GM21529 (cell line): ENCODE results near the gene FBXW4.

Experiments
- ATAC-seq: cut with Tn5 transposase; IDR thresholded peaks from one replicate; pipeline ENCODE4 v1.9.1; 2021; ENCODE audit not compliant: unreplicated experiment

The FBXW4 gene, protein sequence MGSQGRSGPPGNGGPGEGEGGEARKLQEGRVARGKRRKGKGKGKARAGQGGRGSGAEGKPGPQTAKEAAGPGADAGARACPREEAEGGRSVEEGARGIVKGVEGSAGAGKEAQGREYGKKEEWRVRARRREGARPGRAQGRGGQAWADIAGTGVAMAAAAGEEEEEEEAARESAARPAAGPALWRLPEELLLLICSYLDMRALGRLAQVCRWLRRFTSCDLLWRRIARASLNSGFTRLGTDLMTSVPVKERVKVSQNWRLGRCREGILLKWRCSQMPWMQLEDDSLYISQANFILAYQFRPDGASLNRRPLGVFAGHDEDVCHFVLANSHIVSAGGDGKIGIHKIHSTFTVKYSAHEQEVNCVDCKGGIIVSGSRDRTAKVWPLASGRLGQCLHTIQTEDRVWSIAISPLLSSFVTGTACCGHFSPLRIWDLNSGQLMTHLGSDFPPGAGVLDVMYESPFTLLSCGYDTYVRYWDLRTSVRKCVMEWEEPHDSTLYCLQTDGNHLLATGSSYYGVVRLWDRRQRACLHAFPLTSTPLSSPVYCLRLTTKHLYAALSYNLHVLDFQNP

DNA sequence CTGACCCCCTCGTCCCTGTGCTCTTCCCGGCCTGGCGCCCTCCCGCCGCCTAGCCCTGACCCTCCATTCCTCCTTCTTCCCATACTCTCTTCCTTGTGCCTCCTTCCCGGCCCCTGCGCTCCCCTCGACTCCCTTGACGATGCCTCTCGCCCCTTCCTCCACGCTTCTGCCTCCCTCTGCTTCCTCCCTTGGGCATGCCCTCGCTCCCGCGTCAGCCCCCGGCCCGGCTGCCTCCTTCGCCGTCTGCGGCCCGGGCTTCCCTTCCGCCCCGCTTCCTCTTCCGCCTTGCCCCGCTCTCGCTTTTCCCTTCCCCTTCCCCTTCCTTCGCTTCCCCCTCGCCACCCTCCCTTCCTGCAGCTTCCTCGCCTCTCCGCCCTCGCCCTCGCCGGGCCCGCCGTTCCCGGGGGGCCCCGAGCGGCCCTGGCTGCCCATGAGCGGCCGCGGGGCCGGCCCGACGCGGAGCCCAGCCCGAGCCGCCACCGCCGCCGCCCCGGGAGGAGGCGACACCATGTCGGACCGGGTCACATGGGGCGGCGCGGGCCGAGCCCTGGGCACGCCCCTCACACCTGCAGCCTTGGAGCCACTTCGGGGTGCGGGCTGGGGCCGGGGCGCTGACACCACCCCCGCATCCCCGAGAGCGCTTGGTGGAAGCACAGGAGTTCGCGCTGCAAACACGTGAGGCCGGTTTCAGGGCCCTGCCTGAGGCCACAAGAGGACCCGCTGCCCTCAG lies at the start of gene FBXW4:
FBXW4 (minus strand) TSS at position 497 of the 730 bp plus-strand sequence; CDS start at position 432, 65 bp downstream.
- ATAC-seq, result peak; percentile 66

DNA sequence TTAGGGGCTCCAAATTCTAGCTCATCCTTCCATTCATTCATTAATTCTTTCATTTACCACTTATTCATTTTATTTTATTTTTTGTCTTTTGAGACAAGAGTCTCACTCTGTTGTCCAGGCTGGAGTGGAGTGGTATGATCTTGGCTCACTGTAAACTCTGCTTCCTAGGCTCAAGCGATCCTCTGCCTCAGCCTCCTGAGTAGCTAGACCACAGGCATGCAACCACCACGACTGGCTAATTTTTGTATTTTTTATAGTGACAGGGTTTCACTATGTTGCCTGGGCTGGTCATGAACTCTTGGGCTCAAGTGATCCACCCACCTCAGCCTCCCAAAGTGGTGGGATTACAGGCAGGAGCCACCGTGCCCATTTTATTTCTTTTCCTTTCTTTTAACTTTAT lies 49.3 kb upstream of the FBXW4 start:
- ATAC-seq, result no peak

DNA sequence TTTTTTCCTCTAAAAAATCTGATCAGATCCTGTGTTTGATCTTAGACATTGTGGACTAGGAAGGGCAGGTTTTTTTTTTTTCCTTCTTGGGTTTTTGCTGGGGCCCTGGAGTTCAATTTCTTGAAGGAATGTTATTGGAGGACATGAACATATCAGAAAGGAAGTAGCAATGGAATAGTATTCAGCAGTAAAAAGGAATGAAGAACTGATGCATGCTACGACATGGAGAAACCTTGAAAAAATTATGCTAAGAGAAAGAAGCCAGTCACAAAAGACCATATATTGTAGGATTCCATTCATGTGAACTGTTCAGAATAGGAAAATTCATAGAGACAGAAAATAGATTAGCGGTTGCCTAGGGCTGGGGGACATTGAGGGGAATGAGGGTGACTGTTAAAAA lies 47.0 kb upstream of the FBXW4 start:
- ATAC-seq, result no peak

DNA sequence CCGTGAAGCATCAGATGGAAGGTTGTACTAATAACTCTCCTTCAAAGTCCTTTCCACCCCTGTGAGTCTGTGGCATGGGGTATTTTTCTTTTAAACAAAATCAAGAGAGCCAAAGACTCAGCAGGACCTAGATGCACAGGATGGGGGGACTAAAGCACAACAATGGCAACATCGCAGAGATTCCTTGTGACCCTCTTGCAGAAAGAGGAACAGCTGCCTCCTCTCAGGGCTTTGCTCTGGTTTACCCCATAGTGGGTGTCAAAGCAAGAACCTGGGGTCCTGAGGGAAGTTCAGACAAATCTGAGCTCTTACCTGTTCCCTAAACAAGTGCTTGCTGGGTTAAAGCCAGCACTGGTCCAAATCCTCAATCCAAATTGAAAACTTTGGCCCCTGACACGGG lies 41.7 kb upstream of the FBXW4 start:
- ATAC-seq, result no peak

DNA sequence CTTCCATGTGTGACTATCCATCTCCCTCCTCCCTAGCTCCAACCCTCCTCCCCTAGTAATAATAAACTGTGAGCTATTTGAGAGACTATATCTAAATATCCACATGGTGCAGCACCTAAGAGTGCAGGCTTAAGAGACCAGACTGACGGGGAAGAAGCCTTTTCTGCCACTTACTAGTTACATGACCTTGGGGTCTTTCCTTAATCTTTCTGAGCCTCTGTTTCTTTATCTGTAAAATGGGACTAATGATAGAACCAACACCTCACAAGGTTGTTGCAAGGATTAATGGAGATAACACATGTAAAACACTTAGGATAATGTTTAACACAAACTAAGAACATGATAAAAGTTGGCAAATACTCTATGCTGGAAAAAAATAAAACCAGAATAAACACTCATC lies 37.1 kb upstream of the FBXW4 start:
- no peak for ATAC-seq

DNA sequence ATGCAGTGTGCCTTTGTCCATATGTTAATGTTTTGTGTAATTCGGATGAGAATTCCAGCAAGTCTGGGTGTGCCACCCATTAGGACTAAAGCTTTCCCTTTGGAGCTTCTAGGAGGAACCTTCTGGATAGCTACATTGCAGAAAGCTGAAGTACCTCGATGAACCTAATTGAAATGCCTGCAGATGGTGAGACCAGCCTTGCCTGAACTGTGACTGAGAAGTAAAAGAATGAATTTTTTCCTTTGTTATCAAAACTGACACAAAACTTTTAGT lies 31.1 kb upstream of the FBXW4 start:
- ATAC-seq, result no peak

DNA sequence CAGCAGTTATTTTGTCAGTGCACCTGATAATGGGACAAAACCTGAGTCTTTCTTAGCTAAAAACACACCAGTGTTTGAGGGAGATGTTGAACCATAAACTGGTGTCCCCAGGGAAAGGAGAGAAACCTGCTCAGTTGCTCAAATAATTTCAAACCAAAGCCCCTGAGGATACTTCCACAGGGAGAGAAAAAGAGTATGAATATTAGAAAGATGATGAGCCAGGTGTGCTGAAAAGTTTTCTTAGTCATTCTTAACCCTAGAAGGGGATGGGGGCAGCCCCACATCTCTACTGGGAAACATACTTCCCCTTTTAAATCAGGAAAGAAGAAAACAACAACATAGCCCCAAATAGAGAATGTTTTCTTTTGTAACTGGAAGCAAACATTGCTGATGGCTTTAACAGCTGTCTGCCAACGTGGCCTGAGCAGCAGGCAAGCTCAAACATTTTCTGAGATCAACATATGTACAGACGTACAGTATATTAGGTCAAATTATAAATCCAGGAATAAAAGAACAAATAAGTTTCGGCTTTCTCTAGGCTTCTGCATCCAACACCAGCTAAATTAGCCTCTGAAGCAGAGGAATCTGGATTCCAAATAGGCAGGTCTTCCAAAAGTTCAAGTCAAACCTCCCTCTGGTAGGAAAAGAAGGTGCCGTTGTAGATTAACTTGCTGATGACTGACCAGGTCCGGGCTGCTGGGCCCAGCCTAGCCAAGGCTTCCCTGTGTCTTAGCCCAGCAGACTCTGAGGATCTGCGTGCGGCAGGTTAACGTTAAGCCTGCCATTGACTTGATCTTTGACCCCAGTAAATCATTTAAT lies 30.5 kb upstream of the FBXW4 start:
- peak; percentile 51 for ATAC-seq

DNA sequence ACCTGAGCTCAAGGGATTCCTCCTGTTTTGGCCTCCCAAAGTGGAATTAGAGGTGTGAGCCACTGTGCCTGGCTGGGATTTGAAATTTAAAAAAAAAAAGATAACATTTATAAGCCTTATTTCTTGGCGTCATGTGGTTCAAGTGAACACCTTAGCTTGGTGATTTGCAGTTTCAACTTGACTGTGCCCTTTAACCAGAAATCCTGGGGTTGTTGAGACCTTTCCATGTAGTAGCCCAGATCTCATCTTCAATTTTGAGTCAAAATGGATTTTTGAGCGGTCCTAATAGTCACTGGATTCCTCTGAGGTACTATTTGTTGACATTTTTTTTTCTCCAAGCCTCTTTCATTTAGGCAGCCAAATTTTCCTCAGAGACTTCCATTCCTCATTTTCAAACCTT lies 29.5 kb upstream of the FBXW4 start:
- no peak for ATAC-seq

DNA sequence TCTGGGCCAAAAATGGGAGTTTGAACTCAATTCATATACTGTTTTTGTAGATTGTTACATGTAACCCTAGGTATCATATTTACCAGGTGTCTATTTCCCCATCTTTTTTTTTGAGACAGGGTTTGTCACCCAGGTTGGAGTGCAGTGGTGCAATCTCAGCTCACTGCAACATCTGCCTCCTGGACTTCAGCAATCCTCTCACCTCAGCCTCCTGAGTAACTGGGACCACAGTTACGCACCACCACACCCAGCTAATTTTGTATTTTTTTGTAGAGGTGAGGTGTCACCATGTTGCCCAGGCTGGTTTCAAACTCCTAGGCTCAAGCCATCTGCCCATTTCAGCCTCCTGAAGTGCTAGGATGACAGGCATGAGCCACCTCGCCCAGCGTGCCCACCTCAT lies 28.2 kb upstream of the FBXW4 start:
- no peak for ATAC-seq

DNA sequence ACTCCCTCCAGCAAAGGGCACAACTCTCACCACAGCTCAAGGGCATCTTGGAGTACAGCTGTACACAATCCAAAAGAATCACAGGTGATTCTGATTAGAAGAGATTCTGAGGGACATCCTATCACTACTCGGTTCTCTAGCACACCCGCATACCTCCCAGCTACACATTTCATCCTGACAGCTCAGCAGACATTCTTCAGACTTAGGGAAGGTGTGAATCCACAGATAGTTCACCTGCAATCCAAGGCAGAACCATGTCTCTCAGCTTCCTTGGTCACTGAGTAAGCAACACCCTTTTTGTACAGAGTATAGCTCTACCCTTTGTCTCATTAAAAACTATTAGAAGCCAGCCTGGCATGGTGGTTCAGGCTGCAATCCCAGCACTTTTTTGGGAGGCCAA lies 26.8 kb upstream of the FBXW4 start:
- no peak for ATAC-seq

DNA sequence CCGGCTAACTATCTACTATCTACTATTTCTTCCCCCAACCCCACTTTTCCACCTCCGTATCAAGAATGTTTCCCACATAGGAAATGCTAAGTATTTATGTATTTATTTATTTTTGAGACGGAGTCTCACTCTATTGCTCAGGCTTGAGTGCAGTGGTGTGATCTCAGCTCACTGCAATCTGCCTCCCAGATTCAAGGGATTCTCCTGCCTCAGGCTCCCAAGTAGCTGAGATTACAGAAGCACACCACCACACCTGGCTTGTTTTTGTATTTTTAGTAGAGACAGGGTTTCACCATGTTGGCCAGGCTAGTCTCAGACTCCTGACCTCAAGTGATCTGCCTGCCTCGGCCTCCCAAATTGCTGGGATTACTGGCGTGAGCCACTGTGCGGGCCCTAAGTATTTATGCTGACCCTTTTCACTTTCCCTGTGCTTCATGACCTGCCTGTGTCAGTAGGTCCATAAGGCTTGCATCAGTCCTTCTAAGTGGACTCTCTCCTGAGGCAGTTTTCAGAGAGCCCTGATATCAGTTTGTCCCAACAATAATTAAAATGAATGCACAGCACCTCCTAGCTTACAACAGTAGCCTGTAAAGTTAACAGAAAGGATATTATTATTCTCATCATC lies 25.7 kb upstream of the FBXW4 start:
- ATAC-seq, result no peak

DNA sequence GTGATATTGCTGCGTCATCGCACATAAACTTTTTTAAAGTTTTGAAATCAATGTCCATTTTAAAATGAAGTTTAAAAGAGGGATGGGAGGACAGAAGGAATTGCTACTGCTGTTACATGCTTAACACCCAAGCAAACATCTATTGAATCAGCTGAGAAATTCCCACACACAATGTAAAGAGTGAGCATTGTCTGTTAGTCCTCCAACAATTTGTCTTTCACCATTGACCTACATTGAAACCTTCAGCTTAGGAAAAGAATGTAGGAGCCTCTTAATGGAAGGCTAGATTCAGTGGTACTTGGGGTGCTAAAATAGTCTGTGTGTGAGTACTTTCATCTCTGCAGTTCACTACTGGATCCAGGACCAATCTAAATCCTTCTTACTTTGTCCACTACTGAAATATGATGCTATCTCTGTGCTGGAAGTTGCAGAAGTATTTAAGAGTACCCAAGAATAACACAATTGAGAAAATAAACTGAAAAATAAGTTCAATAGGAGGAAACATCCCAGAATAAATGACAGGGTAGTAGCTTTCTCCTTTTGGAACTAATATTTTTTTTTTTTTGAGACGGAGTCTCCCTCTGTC lies 23.8 kb upstream of the FBXW4 start:
- no peak for ATAC-seq

DNA sequence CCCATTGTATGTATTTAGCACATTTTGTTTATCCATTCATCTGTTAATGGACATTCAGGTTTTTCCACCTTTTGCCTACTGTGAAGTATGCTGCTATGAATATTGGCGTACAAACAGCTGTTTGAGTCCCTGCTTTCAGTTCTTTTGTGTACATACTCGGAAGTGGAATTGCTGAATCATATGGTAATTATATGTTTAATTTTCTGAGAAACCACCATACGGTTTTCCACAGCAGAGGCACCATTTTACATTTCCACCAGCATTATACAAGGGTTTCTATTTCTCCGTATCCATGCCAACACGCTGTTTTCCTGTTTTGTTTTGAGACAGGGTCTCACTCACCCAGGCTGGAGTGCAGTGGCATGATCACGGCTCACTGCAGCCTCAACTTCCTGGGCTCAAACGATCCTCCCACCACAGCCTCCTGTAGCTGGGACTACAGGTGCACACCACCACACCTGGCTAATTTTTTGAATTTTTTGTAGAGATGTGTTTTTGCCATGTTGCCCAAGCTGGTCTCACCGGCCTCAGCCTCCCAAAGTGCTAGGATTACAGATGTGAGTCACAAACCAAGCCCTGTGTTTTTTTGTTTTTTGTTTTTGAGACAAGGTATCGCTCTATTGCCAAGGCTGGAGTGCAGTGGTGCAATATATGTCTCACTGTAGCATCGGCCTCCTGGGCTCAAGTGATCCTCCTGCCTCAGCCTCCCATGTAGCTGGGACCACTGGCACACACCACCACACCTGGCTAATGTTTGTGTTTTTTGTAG lies 22.1 kb upstream of the FBXW4 start:
- ATAC-seq, result no peak

DNA sequence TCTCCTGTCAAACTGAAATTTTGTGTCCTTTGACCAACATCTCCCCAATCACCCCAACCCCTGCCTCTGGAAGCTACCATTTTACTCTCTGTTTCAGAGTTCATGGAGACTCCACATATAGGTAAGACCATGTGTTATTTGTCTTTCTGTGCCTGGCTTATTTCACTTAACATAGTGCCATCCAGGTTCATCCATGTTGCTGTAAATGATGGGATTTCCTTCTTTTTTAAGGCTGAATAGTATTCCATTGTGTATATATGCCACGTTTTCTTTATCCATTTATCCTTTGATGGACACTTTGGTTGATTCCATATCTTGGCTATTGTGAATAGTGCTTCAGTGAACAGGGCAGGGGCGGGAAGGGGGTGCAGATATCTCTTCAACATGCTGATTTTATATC lies 18.0 kb upstream of the FBXW4 start:
- ATAC-seq, result no peak

DNA sequence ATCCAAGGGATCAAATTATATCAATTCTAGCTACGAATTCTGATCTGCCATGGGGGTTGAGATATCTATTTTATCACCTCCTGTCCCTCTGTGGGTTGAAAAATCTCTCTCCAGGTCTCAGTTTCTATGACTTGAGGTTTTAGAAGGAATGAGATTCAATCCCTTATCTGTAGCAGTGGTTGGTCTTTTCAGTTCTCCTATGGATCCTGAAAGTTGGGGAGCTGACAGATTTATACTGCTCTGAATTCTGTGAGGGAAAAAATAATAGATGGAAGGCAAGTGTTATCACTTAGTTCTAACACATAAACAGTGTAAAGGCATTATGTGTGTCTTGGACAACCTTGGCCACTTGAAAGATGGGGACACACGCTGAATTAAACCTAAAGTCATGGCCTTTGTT lies 15.8 kb upstream of the FBXW4 start:
- ATAC-seq, result no peak

DNA sequence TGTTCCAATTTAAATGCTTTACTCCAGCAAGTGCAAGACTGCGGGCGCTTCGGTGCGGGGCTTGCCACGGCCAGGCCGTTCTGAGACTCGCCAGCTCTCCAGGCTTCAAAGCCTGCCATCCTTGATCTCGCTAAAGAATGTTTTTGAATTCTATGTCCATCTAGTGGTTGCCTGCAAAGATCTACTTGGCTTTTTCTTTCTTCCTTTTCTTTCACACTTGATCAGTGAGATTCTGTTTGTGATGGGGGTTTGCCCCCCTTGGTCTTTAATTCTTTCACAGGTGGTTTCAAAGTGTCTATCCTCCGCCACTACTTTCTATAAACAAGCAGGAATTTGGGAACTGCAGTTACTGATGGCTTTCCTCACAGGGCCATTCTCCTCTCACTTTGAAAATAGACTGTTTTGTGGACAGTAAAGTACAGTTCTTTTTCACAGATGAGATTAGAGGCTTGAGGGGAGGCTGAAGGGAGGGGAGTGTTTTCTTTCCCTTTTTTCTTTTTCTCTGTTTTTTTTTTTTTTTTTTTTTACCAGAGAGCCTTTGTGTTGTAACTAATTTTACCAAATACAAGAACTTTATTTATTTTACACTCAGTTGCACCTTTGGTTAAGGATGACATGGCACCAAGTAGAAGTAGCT lies 15.2 kb upstream of the FBXW4 start:
- no peak for ATAC-seq

DNA sequence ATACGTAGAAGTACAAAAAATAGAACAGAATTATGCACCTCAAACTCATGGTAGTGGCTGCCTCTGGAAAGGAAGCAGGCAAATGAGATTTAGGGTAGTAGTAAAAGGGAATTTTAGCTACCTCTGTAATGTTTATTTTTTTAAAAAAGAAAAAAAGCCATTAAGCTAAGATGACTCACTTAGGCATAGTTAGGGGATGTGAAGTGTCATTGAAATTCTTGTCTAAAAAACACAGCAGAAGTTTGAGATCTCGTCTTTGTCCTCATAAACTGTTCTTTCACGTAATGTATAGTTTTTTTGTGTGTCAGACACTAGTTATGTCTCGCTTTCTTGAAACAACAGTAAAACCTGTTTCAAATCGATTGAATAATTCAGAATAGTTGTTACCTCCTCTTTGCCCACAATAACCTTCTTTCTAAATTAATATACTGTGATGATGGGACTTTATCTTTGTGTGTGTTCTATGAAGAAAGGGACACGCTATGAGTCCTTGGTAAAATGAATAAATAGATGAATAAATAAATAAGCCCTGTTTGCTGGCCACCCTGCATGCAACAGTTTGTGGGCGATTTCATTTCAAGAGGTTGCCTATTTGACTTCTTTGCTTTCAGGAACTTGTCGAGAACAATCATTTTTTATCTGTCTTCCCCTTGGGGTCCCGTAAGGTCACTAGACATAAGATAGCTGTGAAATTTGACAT lies 14.5 kb upstream of the FBXW4 start:
- no peak for ATAC-seq

DNA sequence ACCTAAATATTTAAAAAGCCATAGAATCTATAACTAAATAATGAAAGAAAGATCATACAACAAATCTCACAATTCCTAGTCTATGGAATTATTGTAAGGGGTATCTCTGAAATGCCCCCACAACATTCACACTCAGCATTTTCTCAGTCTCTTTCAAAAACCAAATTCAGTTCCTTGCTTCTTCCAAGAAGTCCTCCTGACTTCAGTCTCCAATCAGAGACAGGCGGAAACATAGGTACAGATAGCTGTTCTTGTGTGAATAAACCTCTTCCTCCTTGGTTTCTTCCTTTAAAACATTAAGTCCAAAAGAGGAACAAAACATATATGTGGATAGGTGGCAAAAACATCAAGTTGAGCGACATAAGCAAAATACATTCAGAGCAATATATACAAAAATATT lies 13.9 kb upstream of the FBXW4 start:
- no peak for ATAC-seq

DNA sequence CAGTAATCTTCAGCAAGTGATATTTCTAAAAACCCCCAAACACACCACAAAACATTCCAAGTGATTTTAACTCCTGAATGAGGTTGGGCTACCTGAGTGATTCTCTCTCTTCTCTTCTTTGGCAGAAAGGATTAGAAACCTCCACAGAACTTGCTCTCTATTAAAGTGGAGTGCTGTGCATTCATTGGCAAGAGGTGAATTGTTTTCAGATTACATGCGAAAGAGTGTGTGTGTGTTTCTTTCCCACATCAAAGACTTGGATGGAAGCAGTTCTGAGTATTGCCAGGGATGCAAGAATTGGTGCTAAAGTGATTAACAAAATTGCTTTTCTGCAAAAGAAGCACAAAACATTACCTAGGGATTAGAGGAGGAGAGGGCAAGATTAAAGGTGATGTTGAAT lies 13.1 kb upstream of the FBXW4 start:
- no peak for ATAC-seq
